Measurements from ENCODE around the gene WRAP73.

- TF ChIP-seq POLR2A (IDR thresholded peaks at IDR 0.05) (no peak), POLR2AphosphoS5 (IDR thresholded peaks at IDR 0.05) (no peak)
Measured at GRCh38 chr1:3594706-3595377, 55.1 kb downstream of the WRAP73 start.
